HG02642 (cell line): Measurements from ENCODE around the gene ICA1.

Experiments
- ATAC-seq: cut with Tn5 transposase; IDR thresholded peaks from one replicate; pipeline ENCODE4 v1.9.1; 2021; ENCODE audit warnings: mild to moderate bottlenecking; ENCODE audit not compliant: unreplicated experiment, poor library complexity

The ICA1 gene

GRCh38 chr7:8205031-8205387, 57.0 kb downstream of the ICA1 start:
- no peak for ATAC-seq

- no peak for ATAC-seq
Measured at GRCh38 chr7:8204339-8205030, 57.5 kb downstream of the ICA1 start.

- ATAC-seq = no peak
Measured at GRCh38 chr7:8201846-8202441, 60.0 kb downstream of the ICA1 start.

GRCh38 chr7:8200717-8201116, 61.2 kb downstream of the ICA1 start:
- ATAC-seq = no peak

- no peak for ATAC-seq
Measured at GRCh38 chr7:8200316-8200715, 61.7 kb downstream of the ICA1 start.

GRCh38 chr7:8197994-8198698, 63.8 kb downstream of the ICA1 start:
- no peak for ATAC-seq

GRCh38 chr7:8192897-8193296, 69.1 kb downstream of the ICA1 start:
- no peak for ATAC-seq

GRCh38 chr7:8190119-8190895, 71.7 kb downstream of the ICA1 start:
- peak; percentile 66 for ATAC-seq

- ATAC-seq = no peak
Measured at GRCh38 chr7:8189625-8190024, 72.3 kb downstream of the ICA1 start.

GRCh38 chr7:8185926-8186683, 75.9 kb downstream of the ICA1 start:
- no peak for ATAC-seq

GRCh38 chr7:8184221-8184620, 77.7 kb downstream of the ICA1 start:
- ATAC-seq = no peak

GRCh38 chr7:8179486-8179885, 82.5 kb downstream of the ICA1 start:
- ATAC-seq = no peak

- ATAC-seq = no peak
Measured at GRCh38 chr7:8178353-8178752, 83.6 kb downstream of the ICA1 start.

GRCh38 chr7:8177109-8177933, 84.6 kb downstream of the ICA1 start:
- ATAC-seq = peak; percentile 33

GRCh38 chr7:8176370-8177081, 85.4 kb downstream of the ICA1 start:
- peak; percentile 81 for ATAC-seq

- no peak for ATAC-seq
Measured at GRCh38 chr7:8175929-8176369, 86.0 kb downstream of the ICA1 start.

GRCh38 chr7:8172372-8173354, 89.3 kb downstream of the ICA1 start:
- ATAC-seq = no peak

GRCh38 chr7:8169171-8169570, 92.8 kb downstream of the ICA1 start:
- ATAC-seq = no peak
